GM21619 (cell line): ENCODE measurements around the gene CEP76.

ENCODE experiments used
- ATAC-seq: cut with Tn5 transposase; IDR thresholded peaks from one replicate; pipeline ENCODE4 v1.9.1; 2021; ENCODE audit not compliant: unreplicated experiment

Gene CEP76

GRCh38 chr18:12703664-12704063 lies 1.1 kb upstream of the CEP76 start:
- no peak for ATAC-seq

DNA sequence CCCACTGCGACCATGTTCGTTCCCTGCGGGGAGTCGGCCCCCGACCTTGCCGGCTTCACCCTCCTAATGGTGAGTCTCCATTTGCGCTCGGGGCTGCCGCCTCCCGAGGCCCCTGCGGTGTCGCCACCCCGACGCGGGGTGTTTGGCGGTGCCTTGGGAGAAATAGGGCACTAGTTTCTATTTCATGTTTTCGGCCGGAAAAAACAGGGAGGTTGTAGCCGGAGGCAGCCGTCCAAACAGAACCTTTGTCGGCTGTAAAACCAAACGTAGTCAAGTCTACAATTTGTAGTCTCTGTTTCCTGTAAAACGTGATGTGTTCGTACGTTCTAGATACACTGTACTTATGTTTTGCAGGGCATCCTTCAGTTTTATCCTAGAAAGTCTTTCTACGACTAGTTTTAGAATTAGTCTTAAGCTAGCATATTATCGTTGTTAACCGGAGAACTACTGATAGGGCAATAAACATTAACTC lies 609 bp upstream of the CEP76 start:
- no peak for ATAC-seq

DNA sequence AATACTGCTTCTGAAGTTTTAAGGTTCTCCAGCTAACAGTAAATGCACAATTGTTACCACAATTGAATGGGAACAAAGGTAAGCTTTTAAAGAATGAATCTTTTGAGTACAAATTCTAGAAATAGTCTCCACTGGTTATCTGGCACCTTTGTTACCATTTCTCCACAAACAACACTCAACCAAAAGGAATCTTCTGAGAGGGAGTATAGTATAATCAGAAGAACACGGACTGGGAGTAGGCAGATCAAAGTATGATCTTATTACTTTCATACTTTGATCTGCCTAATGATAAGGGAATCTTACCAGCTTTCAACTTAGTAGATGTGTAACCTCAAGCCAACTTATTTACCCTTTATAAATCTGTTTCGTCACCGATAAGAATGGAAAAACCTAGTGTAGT lies 1.4 kb downstream of the CEP76 start:
- ATAC-seq = no peak

DNA sequence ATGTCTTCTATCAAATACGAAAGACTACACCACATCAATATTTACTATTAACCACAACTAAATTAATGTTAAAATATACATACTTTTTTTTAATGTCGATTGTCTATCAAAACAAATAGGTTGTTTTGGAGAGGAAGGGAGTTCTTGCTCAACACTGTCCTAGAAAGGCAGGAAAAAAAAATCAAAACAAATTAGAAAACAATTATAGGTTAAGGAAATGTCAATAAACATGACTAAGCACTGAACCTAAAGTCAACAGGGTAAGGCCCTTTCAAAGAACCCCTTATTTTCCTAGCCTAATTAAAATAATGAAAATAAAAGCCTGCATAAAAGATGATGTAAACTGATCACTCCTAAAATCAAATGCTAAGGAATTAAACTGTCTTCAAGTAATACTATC lies 2.8 kb downstream of the CEP76 start:
- no peak for ATAC-seq

- ATAC-seq = no peak
Observed at GRCh38 chr18:12694032-12694431, 8.5 kb downstream of the CEP76 start.

DNA sequence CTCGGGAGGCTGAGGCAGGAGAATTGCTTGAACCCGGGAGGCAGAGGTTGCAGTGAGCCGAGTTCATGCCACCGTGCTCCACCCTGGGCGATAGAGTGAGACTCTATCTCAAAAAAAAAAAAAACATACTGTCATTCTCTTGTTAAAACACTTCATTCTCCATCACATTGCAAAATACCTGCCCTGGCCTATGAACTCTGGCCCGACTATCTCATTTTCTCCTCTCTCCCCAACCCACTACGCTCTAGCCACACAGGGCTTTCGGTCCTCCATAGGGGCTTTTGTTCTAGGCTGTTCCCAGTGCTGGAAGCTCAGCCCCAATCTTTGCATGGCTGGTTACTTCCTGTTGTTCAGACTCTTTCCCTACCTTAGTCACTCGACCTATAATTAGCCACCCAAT lies 10.3 kb downstream of the CEP76 start:
- ATAC-seq = no peak

- no peak for ATAC-seq
Observed at GRCh38 chr18:12689256-12689850, 13.2 kb downstream of the CEP76 start.

DNA sequence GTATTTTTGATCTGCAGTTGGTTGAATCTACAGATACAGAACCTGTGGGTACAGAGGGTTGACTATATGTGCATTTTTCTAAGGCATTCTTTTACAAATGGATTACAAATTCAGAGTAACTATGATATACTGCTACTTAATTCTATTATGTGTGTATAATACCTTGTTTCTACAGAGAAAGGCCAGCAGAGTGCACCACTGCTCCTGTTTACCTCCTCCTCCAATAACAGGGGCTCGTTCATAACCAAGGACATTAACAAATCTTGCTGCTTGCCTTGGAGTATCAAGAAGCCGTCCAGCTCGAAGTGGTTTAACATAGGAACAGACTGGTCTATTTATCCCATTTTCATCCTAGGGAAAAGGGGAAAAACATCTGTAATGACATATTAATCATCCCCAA lies 16.4 kb downstream of the CEP76 start:
- ATAC-seq = no peak

GRCh38 chr18:12679183-12679786 lies 23.2 kb downstream of the CEP76 start:
- no peak for ATAC-seq

GRCh38 chr18:12668041-12668440 lies 34.5 kb downstream of the CEP76 start:
- ATAC-seq = no peak

DNA sequence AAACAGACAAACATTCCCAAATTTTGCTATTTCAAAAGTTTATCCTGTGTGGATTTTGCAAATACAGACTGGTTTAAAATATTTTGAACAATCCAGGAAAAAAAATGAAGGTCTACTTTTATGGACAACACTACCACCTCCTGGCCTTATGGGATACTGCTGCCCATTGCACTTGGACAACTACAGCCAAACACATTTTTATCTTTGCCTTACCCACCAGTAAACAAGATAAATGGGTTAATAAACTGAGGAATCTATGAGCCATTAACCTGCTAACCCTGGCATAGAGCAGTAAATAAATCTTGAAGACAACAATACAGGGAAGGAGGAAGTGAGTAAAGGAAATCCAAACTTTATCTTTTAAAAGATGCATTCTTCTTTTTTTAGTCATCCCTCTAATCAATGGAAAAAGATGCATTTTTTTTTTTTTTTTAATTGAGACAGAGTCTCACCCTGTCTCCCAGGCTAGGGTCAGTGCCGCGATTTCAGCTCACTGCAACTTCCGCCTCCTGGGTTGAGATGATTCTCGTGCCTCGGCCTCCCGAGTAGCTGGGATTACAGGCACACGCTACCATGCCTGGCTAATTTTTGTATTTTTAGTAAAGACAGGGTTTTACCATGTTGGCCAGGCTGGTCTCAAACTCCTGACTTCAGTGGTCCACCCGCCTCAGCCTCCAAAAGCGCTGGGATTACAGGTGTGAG lies 42.5 kb downstream of the CEP76 start:
- ATAC-seq = no peak

GRCh38 chr18:12658426-12659138 lies 43.9 kb downstream of the CEP76 start:
- ATAC-seq = peak; percentile 16

DNA sequence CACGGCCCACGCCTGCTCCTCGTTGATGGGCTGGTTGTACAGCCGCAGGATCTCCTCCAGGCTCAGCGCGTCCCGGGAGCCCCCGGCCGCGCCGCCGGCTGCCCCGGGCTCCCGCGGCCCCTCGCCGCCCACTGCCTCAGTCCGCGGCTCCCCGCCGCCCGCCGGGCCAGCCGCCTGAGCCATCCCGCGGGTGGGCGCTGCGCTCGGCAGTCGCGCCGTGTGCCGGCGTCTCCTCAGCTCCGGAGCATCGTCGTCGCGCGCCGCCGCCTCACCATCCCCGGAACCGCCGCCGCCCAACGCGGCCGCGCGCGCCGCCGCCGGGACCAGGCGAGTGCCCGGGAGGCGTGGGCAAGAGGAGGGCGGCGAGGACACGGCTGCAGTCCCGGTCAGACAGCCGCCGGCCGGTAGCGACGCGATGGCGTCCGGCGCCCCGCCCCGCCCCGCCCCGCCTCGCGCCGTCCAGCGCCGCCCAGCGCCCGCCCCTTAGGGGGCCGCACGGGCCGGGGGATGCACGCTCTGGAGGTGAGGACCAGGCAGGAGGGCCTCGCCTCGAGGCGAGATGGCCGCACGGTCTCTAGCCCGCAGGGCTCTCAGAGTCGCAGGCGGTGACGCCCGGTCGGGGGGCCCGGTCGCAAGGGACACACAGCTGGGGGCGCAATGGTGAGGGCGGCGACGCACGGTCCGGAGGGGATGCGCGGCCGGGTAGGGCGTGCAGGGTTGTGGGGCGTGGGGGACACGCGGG lies 44.7 kb downstream of the CEP76 start, which contains the start of gene SPIRE1:
Gene SPIRE1, minus strand, starts transcription at position 424 of the 742 bp plus-strand sequence. Its CDS starts 241 bp downstream, at position 183.
- peak; percentile 66 for ATAC-seq

- ATAC-seq = peak; percentile 38
Observed at GRCh38 chr18:12656938-12657683, 45.4 kb downstream of the CEP76 start.

DNA sequence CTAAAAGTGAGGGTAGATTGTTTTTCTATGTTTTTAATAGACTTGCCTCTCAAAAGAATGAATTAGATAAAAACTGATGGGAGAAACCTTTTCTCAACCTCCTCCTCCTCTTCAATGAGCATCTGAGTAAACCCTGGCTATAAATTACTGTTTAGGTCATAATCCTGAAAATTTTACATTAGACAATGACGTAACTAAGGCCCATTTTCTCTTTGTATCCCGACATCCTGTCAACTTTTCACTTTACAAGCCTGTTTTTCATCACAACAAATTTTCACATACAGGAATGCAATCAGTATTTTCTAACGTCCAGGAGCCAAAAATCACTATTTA lies 46.0 kb downstream of the CEP76 start:
- no peak for ATAC-seq

- ATAC-seq = no peak
Observed at GRCh38 chr18:12654971-12655370, 47.6 kb downstream of the CEP76 start.

DNA sequence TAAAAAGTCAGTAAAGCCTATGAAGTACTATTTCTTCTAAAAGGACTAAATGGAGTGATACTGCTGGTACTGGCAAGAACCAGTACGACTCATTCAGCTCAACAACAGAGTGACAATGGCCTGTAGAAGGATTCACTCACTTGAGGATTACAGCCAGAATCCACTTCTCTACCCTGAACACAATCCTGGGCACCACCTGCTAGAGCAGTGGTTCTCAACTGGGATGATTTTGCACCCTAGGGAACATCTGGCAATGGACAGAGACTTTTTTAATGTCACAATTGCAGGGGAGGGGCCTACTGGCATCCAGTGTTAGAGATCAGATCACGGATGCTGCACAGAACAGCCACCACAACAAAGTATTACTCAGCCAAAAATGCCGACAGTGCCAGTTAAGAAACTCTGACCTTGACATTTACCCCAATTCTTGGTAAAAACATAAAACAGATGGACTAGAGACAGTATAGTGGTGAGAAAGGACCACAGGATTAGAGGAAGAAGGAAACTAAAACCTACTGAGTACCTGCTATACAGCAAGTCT lies 49.6 kb downstream of the CEP76 start:
- no peak for ATAC-seq

GRCh38 chr18:12651651-12652050 lies 50.9 kb downstream of the CEP76 start:
- ATAC-seq = no peak

DNA sequence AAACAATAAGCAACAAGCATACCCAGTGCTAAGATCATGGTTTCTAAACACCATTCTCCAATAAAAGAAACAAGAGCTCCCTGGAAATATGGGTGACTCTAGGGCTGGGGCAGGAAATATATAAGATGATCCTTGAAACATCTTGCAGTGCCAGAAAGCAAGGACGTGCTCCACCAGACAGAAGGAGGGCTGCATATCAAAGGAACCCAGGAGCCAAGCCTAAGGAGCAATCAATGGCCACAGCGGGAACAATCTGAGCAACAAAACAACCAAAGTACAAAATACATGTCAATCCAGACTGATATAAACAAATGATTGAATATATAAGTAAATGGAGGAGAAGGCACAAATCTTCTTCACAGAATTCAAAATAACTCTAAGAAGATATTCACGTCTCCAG lies 54.8 kb downstream of the CEP76 start:
- no peak for ATAC-seq

- ATAC-seq = no peak
Observed at GRCh38 chr18:12645751-12646203, 56.7 kb downstream of the CEP76 start.
